ENCODE data around the gene TRAPPC2L. TPM values are rescaled to one million over a fixed set of nuclear protein-coding genes. Genes with fewer than 3 reads are reported as not detected.

The TRAPPC2L gene
- total RNA-seq, 1 experiment from 2014 or later: 94.1 TPM

DNA sequence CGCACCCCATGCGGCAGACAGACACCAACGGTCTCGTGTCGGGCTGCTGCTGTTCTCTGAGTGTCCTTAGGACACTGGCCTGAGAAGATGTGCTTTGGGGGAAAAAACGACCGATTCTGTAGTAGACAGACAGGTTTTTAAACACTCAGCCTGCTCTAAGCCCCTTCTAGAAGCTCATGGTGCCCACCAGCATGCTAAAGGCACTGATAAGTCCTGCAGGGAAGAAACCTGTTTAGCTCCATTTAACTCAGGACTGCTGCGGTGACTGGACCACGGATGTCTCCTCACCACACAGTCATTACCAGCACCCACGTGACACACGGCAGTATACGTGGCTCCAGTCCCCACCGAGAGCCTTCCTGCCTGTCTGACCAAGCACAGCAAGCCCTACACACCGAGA is 26.1 kb upstream of the TRAPPC2L start:
- no peak overlapping the region for H3K27ac ChIP-seq (ENCODE audit: low read depth, low read length)
- intact Hi-C loops (cut with micrococcal nuclease): no loop called here
- H3K9ac ChIP-seq (ENCODE audit: low read length): no peak overlapping the region
- CTCF ChIA-PET: no interaction called here
- RAD21 ChIA-PET (ENCODE audit: low non-redundant PET in 1 of 2, low total read pairs in 2 of 2, uncharacterized antibody in 2 of 2, unreplicated experiment in 2 of 2): no interaction called here
- TF ChIP-seq EGR1 (IDR thresholded peaks at IDR 0.05; ENCODE audit: low read depth): no peak
- no peak for TF ChIP-seq SP1 (IDR thresholded peaks at IDR 0.05; ENCODE audit: low read depth)
- no peak for TF ChIP-seq ZNF274 (IDR thresholded peaks at IDR 0.05; ENCODE audit: low read depth, low read length)
- TF ChIP-seq, protein P1, sequence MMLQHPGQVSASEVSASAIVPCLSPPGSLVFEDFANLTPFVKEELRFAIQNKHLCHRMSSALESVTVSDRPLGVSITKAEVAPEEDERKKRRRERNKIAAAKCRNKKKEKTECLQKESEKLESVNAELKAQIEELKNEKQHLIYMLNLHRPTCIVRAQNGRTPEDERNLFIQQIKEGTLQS (IDR thresholded peaks at IDR 0.05): no peak
- no peak for TF ChIP-seq TCF7L2 (IDR thresholded peaks at IDR 0.05; ENCODE audit: borderline replicate concordance, extremely low read depth, insufficient read depth, insufficient read length)
- TF ChIP-seq, protein P2, sequence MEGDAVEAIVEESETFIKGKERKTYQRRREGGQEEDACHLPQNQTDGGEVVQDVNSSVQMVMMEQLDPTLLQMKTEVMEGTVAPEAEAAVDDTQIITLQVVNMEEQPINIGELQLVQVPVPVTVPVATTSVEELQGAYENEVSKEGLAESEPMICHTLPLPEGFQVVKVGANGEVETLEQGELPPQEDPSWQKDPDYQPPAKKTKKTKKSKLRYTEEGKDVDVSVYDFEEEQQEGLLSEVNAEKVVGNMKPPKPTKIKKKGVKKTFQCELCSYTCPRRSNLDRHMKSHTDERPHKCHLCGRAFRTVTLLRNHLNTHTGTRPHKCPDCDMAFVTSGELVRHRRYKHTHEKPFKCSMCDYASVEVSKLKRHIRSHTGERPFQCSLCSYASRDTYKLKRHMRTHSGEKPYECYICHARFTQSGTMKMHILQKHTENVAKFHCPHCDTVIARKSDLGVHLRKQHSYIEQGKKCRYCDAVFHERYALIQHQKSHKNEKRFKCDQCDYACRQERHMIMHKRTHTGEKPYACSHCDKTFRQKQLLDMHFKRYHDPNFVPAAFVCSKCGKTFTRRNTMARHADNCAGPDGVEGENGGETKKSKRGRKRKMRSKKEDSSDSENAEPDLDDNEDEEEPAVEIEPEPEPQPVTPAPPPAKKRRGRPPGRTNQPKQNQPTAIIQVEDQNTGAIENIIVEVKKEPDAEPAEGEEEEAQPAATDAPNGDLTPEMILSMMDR (IDR thresholded peaks at IDR 0.05 in 2 of 3, conservative IDR thresholded peaks at IDR 0.05 in 1 of 3; ENCODE audit: borderline replicate concordance in 1 of 3, insufficient read depth in 1 of 3, low read depth in 2 of 3, low read length in 2 of 3): no peak
- no peak for TF ChIP-seq POLR2A (IDR thresholded peaks at IDR 0.05; ENCODE audit: borderline replicate concordance, extremely low read depth, insufficient read depth, insufficient read length)
- TF ChIP-seq ELF1 (IDR thresholded peaks at IDR 0.05; ENCODE audit: borderline replicate concordance, low read depth): no peak
- TF ChIP-seq, protein P3, sequence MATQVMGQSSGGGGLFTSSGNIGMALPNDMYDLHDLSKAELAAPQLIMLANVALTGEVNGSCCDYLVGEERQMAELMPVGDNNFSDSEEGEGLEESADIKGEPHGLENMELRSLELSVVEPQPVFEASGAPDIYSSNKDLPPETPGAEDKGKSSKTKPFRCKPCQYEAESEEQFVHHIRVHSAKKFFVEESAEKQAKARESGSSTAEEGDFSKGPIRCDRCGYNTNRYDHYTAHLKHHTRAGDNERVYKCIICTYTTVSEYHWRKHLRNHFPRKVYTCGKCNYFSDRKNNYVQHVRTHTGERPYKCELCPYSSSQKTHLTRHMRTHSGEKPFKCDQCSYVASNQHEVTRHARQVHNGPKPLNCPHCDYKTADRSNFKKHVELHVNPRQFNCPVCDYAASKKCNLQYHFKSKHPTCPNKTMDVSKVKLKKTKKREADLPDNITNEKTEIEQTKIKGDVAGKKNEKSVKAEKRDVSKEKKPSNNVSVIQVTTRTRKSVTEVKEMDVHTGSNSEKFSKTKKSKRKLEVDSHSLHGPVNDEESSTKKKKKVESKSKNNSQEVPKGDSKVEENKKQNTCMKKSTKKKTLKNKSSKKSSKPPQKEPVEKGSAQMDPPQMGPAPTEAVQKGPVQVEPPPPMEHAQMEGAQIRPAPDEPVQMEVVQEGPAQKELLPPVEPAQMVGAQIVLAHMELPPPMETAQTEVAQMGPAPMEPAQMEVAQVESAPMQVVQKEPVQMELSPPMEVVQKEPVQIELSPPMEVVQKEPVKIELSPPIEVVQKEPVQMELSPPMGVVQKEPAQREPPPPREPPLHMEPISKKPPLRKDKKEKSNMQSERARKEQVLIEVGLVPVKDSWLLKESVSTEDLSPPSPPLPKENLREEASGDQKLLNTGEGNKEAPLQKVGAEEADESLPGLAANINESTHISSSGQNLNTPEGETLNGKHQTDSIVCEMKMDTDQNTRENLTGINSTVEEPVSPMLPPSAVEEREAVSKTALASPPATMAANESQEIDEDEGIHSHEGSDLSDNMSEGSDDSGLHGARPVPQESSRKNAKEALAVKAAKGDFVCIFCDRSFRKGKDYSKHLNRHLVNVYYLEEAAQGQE (IDR thresholded peaks at IDR 0.05; ENCODE audit: low read depth): no peak
- TF ChIP-seq EZH2 (IDR thresholded peaks at IDR 0.05): no peak
- TF ChIP-seq YY1 (IDR thresholded peaks at IDR 0.05; ENCODE audit: extremely low read depth, insufficient replicate concordance, low read depth, low read length): no peak
- no peak for TF ChIP-seq SIN3A (IDR thresholded peaks at IDR 0.05; ENCODE audit: low read depth)
- TF ChIP-seq SRF (IDR thresholded peaks at IDR 0.05; ENCODE audit: low read depth): no peak
- no peak for TF ChIP-seq CBX3 (IDR thresholded peaks at IDR 0.05; ENCODE audit: low read depth)
- TF ChIP-seq ZFX (IDR thresholded peaks at IDR 0.05): no peak
- no peaks in the 10 kb centered on the region for H3K36me3 ChIP-seq (ENCODE audit: control insufficient read depth in 1 of 2, insufficient read depth in 2 of 2, low read length in 2 of 2)
- H2AFZ ChIP-seq (ENCODE audit: low read depth, low read length, poor library complexity, severe bottlenecking): no peak overlapping the region
- H3K4me3 ChIP-seq (replicated peaks in 1 of 2; ENCODE audit: low read depth in 1 of 2, low read length in 2 of 2): no peak overlapping the region
- no peaks in the 10 kb centered on the region for H3K79me2 ChIP-seq (ENCODE audit: insufficient read depth, low read length)
- no peak for ATAC-seq
- no peaks in the 10 kb centered on the region for H4K20me1 ChIP-seq (ENCODE audit: insufficient read depth)
- no TSS peak for BruUV-seq (replicated peaks)
- POLR2A ChIA-PET: no interaction called here
- H3K27me3 ChIP-seq (ENCODE audit: insufficient read depth, low read length): no peaks in the 10 kb centered on the region
- no peak for DNase-seq (ENCODE audit: low read depth, low spot score)
- H3K9me3 ChIP-seq (ENCODE audit: control insufficient read depth in 1 of 2, insufficient read depth in 1 of 2, low read depth in 1 of 2, low read length in 2 of 2): no peaks in the 10 kb centered on the region
- H3K4me2 ChIP-seq (ENCODE audit: low read length): no peak overlapping the region
- H3K9me2 ChIP-seq (ENCODE audit: insufficient read depth): no peaks in the 10 kb centered on the region
- peaks cover 0 to 4% of the 10 kb centered on the region in 2 experiments; a peak in 1 of 4 replicates for H3K4me1 ChIP-seq (ENCODE audit: control insufficient read depth in 1 of 2, insufficient read depth in 2 of 2, low read length in 2 of 2)

All from HCT116 (cell line).